NCI-H2107 treated with DMSO at 0.1 percent for 48 hours (cell line): ENCODE results near the gene DAGLA.

Experiments
- DNase-seq: peaks from one replicate; lab custom pipeline; 2025; ENCODE audit not compliant: unreplicated experiment; lab: John Stamatoyannopoulos, UW

The DAGLA gene

GRCh38 chr11:61778357-61778886 lies 98.2 kb downstream of the DAGLA start:
- DNase-seq = no peak

GRCh38 chr11:61778920-61779650 lies 98.9 kb downstream of the DAGLA start:
- DNase-seq = no peak

- DNase-seq = no peak
Observed at GRCh38 chr11:61779666-61780525, 99.7 kb downstream of the DAGLA start.

GRCh38 chr11:61780581-61781162 lies 100.5 kb downstream of the DAGLA start:
- DNase-seq = no peak

- no peak for DNase-seq
Observed at GRCh38 chr11:61781585-61781984, 101.4 kb downstream of the DAGLA start.

GRCh38 chr11:61782299-61782698 lies 102.1 kb downstream of the DAGLA start:
- no peak for DNase-seq

GRCh38 chr11:61782841-61783240 lies 102.7 kb downstream of the DAGLA start:
- DNase-seq = no peak

- no peak for DNase-seq
Observed at GRCh38 chr11:61783717-61784505, 103.7 kb downstream of the DAGLA start.

GRCh38 chr11:61784506-61784805 lies 104.3 kb downstream of the DAGLA start:
- DNase-seq = no peak

- no peak for DNase-seq
Observed at GRCh38 chr11:61785837-61786402, 105.7 kb downstream of the DAGLA start.

- DNase-seq = no peak
Observed at GRCh38 chr11:61787928-61788491, 107.8 kb downstream of the DAGLA start.

GRCh38 chr11:61791737-61792309 lies 111.6 kb downstream of the DAGLA start:
- DNase-seq = no peak

- DNase-seq = peak; percentile 85
Observed at GRCh38 chr11:61792310-61793082, 112.3 kb downstream of the DAGLA start, which contains the start of the genes FEN1 and TMEM258. FEN1 (plus strand) TSS chr11:61792911; CDS start chr11:61795362, 2,451 bp downstream. TMEM258 (minus strand) TSS chr11:61792599; CDS start chr11:61792558, 41 bp downstream.

- no peak for DNase-seq
Observed at GRCh38 chr11:61793083-61793828, 113.1 kb downstream of the DAGLA start.

GRCh38 chr11:61793829-61794204 lies 113.6 kb downstream of the DAGLA start:
- DNase-seq = no peak

- no peak for DNase-seq
Observed at GRCh38 chr11:61794579-61794978, 114.4 kb downstream of the DAGLA start.

- DNase-seq = no peak
Observed at GRCh38 chr11:61795459-61795858, 115.3 kb downstream of the DAGLA start.

GRCh38 chr11:61795876-61796526 lies 115.8 kb downstream of the DAGLA start:
- no peak for DNase-seq
